GM12878 (cell line): Measurements from ENCODE around the gene MARCKSL1.

Experiments
- CHD4 ChIP-seq: fragments of 200-600 bp; sonication (generic); IDR thresholded peaks from 2 replicates; pipeline ENCODE4 v1.6.1; 2016; ENCODE audit warnings: mild to moderate bottlenecking
- EGR1 ChIP-seq, 2 experiments: IDR thresholded peaks; 1 replicate in 1 of 2; 2 replicates in 1 of 2; pipeline ENCODE4 v1.6.1; 2011 to 2012; ENCODE audit warnings: low read depth in 2 of 2, low read length in 2 of 2, borderline replicate concordance in 1 of 2, mild to moderate bottlenecking in 1 of 2, moderate library complexity in 1 of 2
- EP300 ChIP-seq, 2 experiments: fragments of 150-350 bp in 1 of 2; IDR thresholded peaks; 2 replicates each; pipeline ENCODE4 v1.6.1; 2011 to 2012; ENCODE audit warnings: low read depth in 2 of 2, low read length in 2 of 2, borderline replicate concordance in 1 of 2, improper control_type of control experiment in 1 of 2, inconsistent platforms in 1 of 2; ENCODE audit not compliant: control insufficient read depth in 1 of 2
- EZH2 ChIP-seq: IDR thresholded peaks from 2 replicates; pipeline ENCODE4 v1.6.1; 2012; ENCODE audit warnings: low read depth, mild to moderate bottlenecking, control low read depth, inconsistent platforms, low read length, borderline replicate concordance; ENCODE audit not compliant: control insufficient read depth
- HDAC2 ChIP-seq: fragments of 200-600 bp; sonication (generic); IDR thresholded peaks from 2 replicates; pipeline ENCODE4 v1.6.1; 2017
- IRF4 ChIP-seq: IDR thresholded peaks from 2 replicates; pipeline ENCODE4 v1.6.1; 2011; ENCODE audit warnings: low read depth, low read length
- MAX ChIP-seq: IDR thresholded peaks from 2 replicates; pipeline ENCODE4 v1.6.1; 2012; ENCODE audit warnings: low read depth, low read length, improper control_type of control experiment
- POLR2A ChIP-seq: IDR thresholded peaks from 2 replicates; pipeline ENCODE4 v1.6.1; 2011; ENCODE audit warnings: low read depth, mild to moderate bottlenecking, low read length
- RAD21 ChIP-seq: IDR thresholded peaks from 2 replicates; pipeline ENCODE4 v1.6.1; 2011; ENCODE audit warnings: mild to moderate bottlenecking, low read depth, low read length, moderate library complexity; ENCODE audit not compliant: insufficient read depth
- TAF1 ChIP-seq: IDR thresholded peaks from 2 replicates; pipeline ENCODE4 v1.6.1; 2011; ENCODE audit warnings: mild to moderate bottlenecking, low read depth, low read length, borderline replicate concordance
- ZNF24 ChIP-seq: fragments of 450-650 bp; IDR thresholded peaks from 2 replicates; pipeline ENCODE4 v1.6.1; 2017; ENCODE audit warnings: antibody characterized with exemption, mild to moderate bottlenecking
- ZNF274 ChIP-seq: IDR thresholded peaks from one replicate; pipeline ENCODE4 v1.8.0; 2011; ENCODE audit not compliant: insufficient read length, insufficient read depth
- TF ChIP-seq, protein P1 (sequence below): IDR thresholded peaks from 2 replicates; pipeline ENCODE4 v1.6.1; 2011; ENCODE audit warnings: borderline replicate concordance, low read depth, mild to moderate bottlenecking, moderate library complexity, mixed read lengths, low read length; ENCODE audit not compliant: insufficient read depth; ENCODE audit errors: extremely low read length
- TF ChIP-seq, protein P2 (sequence below), 3 experiments: IDR thresholded peaks in 2 of 3; conservative IDR thresholded peaks in 1 of 3; 2 replicates each; pipeline ENCODE4 v1.5.1; 2011; ENCODE audit warnings: low read depth in 3 of 3, low read length in 3 of 3, mild to moderate bottlenecking in 3 of 3, control low read depth in 2 of 3, moderate library complexity in 2 of 3, inconsistent platforms in 1 of 3, mixed read lengths in 1 of 3; ENCODE audit not compliant: control insufficient read depth in 2 of 3, insufficient read depth in 1 of 3; ENCODE audit errors: extremely low read depth in 1 of 3

- TF ChIP-seq EGR1 (IDR thresholded peaks at IDR 0.05; ENCODE audit: borderline replicate concordance in 1 of 2, low read depth in 2 of 2, low read length in 2 of 2) (no peak), EZH2 (no peak), TAF1 (no peak), HDAC2 (no peak), EP300 (IDR thresholded peaks at IDR 0.05; ENCODE audit: borderline replicate concordance in 1 of 2, control insufficient read depth in 1 of 2, low read depth in 2 of 2, low read length in 2 of 2) (no peak), ZNF24 (no peak), POLR2A (no peak), MAX (no peak), CHD4 (no peak), RAD21 (no peak), IRF4 (no peak), ZNF274 (no peak)
- TF ChIP-seq, protein P1, sequence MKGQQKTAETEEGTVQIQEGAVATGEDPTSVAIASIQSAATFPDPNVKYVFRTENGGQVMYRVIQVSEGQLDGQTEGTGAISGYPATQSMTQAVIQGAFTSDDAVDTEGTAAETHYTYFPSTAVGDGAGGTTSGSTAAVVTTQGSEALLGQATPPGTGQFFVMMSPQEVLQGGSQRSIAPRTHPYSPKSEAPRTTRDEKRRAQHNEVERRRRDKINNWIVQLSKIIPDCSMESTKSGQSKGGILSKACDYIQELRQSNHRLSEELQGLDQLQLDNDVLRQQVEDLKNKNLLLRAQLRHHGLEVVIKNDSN = no peak
- TF ChIP-seq, protein P2, sequence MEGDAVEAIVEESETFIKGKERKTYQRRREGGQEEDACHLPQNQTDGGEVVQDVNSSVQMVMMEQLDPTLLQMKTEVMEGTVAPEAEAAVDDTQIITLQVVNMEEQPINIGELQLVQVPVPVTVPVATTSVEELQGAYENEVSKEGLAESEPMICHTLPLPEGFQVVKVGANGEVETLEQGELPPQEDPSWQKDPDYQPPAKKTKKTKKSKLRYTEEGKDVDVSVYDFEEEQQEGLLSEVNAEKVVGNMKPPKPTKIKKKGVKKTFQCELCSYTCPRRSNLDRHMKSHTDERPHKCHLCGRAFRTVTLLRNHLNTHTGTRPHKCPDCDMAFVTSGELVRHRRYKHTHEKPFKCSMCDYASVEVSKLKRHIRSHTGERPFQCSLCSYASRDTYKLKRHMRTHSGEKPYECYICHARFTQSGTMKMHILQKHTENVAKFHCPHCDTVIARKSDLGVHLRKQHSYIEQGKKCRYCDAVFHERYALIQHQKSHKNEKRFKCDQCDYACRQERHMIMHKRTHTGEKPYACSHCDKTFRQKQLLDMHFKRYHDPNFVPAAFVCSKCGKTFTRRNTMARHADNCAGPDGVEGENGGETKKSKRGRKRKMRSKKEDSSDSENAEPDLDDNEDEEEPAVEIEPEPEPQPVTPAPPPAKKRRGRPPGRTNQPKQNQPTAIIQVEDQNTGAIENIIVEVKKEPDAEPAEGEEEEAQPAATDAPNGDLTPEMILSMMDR (IDR thresholded peaks at IDR 0.05 in 2 of 3, conservative IDR thresholded peaks at IDR 0.05 in 1 of 3; ENCODE audit: control insufficient read depth in 2 of 3, extremely low read depth in 1 of 3, insufficient read depth in 1 of 3, low read depth in 3 of 3, low read length in 3 of 3) = no peak
These were observed 571 bp downstream of the MARCKSL1 start for GRCh38 chr1:32335535-32335789.
